Ureter (tissue), 1 donor: Measurements from ENCODE around the gene PCNT. TPM values are rescaled to one million over a fixed set of nuclear protein-coding genes. Genes with fewer than 3 reads are reported as not detected.
"Not testable (repeated sequence)": the region's sequence is repeated elsewhere in the genome, so short reads cannot be mapped to it uniquely, and the experiment has no call there.

Experiments
- DNase-seq: peaks from one replicate; pipeline ENCODE4 v3.0.0-alpha.2; 2020; ENCODE audit warnings: low spot score
- total RNA-seq: library from RNA; stranded (reverse); gene quantifications from one replicate; pipeline ENCODE4 v1.2.4, GENCODE V29; 2023
- donor health status: DM: yes; HTN: yes; CAD: no.

PCNT gene
- total RNA-seq, 1 donor from 2014 or later = 28.5 TPM

GRCh38 chr21:46454634-46455390, 130.9 kb downstream of the PCNT start:
- DNase-seq = no peak

GRCh38 chr21:46455575-46456385, 131.8 kb downstream of the PCNT start:
- no peak for DNase-seq

GRCh38 chr21:46456750-46457149, 132.8 kb downstream of the PCNT start:
- DNase-seq = no peak

- peak; percentile 49 for DNase-seq
Measured at GRCh38 chr21:46457801-46458314, 133.9 kb downstream of the PCNT start.

- DNase-seq = peak; percentile 95
Measured at GRCh38 chr21:46458315-46459023, 134.5 kb downstream of the PCNT start, which contains the start of gene DIP2A. TSS of gene DIP2A (plus strand) at chr21:46458891. CDS start at chr21:46459132, 241 bp downstream.

GRCh38 chr21:46459024-46459355, 135.0 kb downstream of the PCNT start:
- no peak for DNase-seq

- DNase-seq = peak; percentile 64
Measured at GRCh38 chr21:46459356-46460112, 135.6 kb downstream of the PCNT start.

GRCh38 chr21:46461909-46462308, 138.0 kb downstream of the PCNT start:
- DNase-seq = no peak

- DNase-seq = not testable (repeated sequence)
Measured at GRCh38 chr21:46465153-46465552, 141.2 kb downstream of the PCNT start.

- no peak for DNase-seq
Measured at GRCh38 chr21:46465651-46466050, 141.7 kb downstream of the PCNT start.

- DNase-seq = no peak
Measured at GRCh38 chr21:46468108-46468774, 144.3 kb downstream of the PCNT start.

- no peak for DNase-seq
Measured at GRCh38 chr21:46469275-46469674, 145.3 kb downstream of the PCNT start.

- DNase-seq = no peak
Measured at GRCh38 chr21:46471514-46471913, 147.6 kb downstream of the PCNT start.

- DNase-seq = no peak
Measured at GRCh38 chr21:46472246-46472645, 148.3 kb downstream of the PCNT start.

GRCh38 chr21:46474382-46474781, 150.4 kb downstream of the PCNT start:
- DNase-seq = no peak

- no peak for DNase-seq
Measured at GRCh38 chr21:46475296-46475695, 151.3 kb downstream of the PCNT start.

GRCh38 chr21:46477765-46478164, 153.8 kb downstream of the PCNT start:
- DNase-seq = no peak

- DNase-seq = no peak
Measured at GRCh38 chr21:46478910-46479309, 155.0 kb downstream of the PCNT start.

GRCh38 chr21:46480466-46480865, 156.5 kb downstream of the PCNT start:
- DNase-seq = no peak

GRCh38 chr21:46482225-46482845, 158.4 kb downstream of the PCNT start:
- DNase-seq = no peak
